KBM-7 (cell line): ENCODE results near the gene SIRT4.
A peak's percentile ranks its signal among the peaks of the same experiment; 100 is the strongest.
"Not testable (repeated sequence)": the region's sequence is repeated elsewhere in the genome, so short reads cannot be mapped to it uniquely, and the experiment has no call there.

Source experiments
- DNase-seq: peaks from one replicate; pipeline ENCODE4 v3.0.0-alpha.2; 2015
- in situ Hi-C: fragments of 300-500 bp; cut with MboI; formaldehyde crosslinking; loops from 2 replicates; pipeline ENCODE4 v1.14.3; 2020; ENCODE audit warnings: low sequenced_read_pairs, low pct_unique_long_range_greater_than_20kb, mixed read lengths

Gene SIRT4, protein sequence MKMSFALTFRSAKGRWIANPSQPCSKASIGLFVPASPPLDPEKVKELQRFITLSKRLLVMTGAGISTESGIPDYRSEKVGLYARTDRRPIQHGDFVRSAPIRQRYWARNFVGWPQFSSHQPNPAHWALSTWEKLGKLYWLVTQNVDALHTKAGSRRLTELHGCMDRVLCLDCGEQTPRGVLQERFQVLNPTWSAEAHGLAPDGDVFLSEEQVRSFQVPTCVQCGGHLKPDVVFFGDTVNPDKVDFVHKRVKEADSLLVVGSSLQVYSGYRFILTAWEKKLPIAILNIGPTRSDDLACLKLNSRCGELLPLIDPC

DNA sequence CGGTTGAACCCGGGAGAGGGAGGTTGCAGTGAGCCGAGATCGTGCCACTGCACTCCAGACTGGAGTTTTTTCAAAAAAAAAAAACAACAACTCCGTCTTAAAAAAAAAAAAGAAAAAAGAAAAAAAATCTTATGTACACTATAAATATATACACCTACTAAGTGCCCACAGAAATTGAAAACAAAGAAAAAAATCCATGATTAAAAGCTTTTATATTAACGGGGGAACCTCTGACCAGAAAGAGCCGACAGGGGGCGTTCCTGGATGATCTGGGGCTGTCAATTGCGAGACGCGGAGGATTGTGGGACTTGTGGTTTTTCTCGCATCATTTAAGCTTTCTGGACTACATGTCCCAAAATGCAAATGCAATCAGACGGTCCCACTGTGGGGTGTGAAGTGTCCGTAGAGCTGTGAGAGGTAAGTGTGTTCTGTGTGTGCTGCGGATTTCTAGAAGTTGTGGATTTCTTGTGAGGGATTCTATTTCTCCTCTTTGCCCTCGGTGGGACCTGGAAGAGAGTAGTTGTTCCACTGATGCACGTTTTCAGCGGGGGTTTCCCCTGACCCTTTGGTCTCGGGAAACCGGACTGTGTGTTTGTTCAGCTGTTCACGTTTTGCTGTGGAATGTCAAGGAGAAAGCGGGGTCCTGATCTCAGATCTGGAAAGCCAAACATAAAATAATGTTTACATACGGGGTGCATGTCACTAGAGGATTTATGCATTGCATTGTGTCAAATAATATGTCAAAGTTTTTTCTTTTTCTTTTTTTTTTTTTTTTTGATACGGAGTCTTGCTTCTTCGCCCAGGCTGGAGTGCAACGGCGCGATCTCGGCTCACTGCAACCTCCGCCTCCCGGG, at the start of gene SIRT4:
TSS of gene SIRT4 (plus strand) at position 360 of the 854 bp plus-strand sequence. CDS start 1,241 bp downstream, outside the sequence.
- in situ Hi-C loops, result no loop called here
- peak; percentile 97 for DNase-seq

- not testable (repeated sequence) for DNase-seq
Observed at GRCh38 chr12:120253313-120253712, 48.8 kb upstream of the SIRT4 start.

GRCh38 chr12:120254809-120255208, 47.3 kb upstream of the SIRT4 start:
- no peak for DNase-seq
- in situ Hi-C loops, result no loop called here

More at GRCh38 chr12:120253313-120253712, 48.8 kb upstream of the SIRT4 start:
- in situ Hi-C loops, result not testable (repeated sequence)

- in situ Hi-C loops, result no loop called here
Observed at GRCh38 chr12:120257041-120257821, 44.9 kb upstream of the SIRT4 start.

GRCh38 chr12:120258323-120258896, 43.7 kb upstream of the SIRT4 start:
- no peak for DNase-seq
- in situ Hi-C loops, result no loop called here

More at GRCh38 chr12:120257041-120257821, 44.9 kb upstream of the SIRT4 start:
- DNase-seq, result no peak

GRCh38 chr12:120259418-120260202, 42.5 kb upstream of the SIRT4 start:
- DNase-seq, result no peak
- in situ Hi-C loops, result no loop called here

DNA sequence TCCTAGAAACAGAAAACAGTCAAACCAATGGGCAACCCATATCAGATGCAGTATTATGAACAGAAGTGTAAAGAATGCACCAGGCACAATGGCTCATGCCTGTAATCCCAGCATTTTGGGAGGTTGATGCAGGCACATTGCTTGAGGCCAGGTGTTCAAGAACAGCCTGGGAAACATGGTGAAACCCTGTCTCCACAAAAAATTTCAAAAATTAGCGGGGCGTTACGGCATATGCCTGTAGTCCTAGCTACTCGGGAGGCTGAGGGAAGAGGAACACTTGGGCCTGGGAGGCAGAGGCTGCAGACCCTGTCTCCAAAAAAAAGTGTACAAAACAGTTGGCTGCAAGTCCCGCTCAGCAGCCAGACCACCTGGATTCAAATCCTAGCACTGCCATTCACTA, 41.5 kb upstream of the SIRT4 start:
- DNase-seq, result no peak
- in situ Hi-C loops, result no loop called here

DNA sequence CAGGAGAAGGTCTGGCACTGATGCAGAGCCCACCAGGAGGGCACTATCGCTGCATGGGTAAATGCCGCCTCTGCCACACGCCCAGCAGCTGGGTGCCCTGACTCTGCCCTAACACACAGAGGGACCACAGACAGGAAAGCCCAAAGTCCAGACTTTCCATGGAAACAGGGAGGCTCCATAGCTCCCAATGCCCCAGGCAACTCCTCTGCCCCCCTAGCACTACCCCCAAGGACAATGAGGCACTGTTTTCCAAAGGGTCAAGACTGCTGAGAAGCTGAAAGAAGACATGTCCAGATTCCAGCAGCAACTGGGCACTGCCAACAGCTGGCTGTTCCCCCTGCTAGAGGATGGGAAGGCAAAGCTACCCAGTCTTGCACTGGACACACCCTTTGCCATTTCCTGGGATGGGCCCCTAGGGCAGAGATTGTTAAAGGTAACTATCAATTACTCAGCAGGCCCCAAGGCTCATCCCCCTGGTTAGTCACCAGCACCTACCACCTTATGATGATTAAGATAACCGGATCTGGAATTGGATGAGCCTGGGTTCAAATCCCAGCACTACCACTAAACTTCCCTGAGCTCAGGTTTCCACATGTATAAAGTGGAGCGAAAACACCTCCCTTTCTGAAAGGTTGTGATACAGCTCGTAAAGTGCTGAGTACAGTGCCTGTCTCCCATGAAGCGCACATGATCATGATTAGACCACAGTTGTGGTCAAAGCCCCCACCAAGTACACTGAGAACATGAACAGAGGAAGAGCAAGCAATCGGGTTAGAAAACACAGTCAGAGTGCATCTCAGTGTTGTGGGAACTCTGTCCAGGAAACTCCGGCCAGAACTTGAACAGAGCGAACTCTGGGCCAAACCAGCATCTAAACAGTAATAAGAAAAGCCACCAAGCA, 39.9 kb upstream of the SIRT4 start:
- DNase-seq, result peak; percentile 39
- in situ Hi-C loops, result no loop called here

DNA sequence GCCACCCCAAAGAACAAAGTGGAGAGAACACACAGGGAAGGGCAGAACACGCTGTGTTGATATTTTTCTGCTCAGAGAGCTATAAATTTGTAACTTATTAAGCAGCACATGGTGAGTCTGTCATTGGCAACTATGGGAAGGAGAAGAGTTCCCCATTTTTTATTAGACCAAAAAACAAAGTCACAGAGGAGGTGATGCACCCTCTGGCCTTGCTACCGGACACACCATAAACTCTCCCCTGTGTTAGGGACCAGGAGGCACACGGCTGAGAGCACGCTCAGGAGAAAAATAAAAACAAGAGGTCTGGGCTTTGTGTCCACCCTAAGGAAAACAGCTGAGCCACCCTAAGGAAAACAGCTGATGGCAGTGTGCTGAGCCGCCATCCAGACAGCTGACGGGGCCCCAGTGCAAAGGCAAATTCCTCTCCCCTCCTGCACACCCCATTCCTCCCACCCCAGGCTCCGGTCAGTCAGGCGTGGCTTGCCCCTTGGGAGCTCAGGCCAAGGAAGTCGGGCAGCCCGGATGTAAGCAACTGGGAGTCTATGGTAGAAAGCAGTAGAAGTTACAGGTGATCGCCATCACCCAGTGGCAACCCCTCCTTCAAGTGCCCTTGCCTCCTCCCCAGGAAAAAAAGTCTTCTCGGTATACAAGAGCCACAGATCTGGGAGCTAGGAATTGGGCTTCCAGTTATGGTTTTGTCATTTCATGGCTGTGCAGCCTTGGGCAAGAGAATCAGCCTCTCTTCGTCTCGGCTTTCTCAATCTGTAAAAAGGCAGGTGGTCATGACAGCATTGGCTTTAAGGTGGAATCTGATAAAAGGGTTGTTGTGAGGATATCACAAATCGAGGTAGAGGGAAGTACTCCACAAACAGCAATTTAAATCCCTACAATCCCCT, 39.0 kb upstream of the SIRT4 start:
- no peak for DNase-seq

DNA sequence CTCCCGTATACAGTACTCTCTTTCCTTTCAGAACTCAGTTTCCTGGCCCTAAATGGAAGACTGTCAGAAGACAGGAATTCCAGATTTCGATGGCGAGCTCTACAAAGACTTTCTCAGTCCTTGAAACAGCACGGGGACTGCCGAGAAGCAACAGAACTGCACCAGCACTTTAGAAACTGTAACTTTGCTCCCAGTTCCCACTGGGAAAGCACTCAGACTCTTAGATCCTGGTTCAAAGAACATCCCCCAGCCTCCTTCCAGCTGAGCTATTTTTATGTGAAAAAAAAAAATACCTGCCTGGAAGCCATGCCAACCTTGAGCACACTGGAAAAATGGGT, 38.4 kb upstream of the SIRT4 start:
- in situ Hi-C loops, result no loop called here
- no peak for DNase-seq

More for the DNA sequence above, 39.0 kb upstream of the SIRT4 start:
- in situ Hi-C loops, result no loop called here

DNA sequence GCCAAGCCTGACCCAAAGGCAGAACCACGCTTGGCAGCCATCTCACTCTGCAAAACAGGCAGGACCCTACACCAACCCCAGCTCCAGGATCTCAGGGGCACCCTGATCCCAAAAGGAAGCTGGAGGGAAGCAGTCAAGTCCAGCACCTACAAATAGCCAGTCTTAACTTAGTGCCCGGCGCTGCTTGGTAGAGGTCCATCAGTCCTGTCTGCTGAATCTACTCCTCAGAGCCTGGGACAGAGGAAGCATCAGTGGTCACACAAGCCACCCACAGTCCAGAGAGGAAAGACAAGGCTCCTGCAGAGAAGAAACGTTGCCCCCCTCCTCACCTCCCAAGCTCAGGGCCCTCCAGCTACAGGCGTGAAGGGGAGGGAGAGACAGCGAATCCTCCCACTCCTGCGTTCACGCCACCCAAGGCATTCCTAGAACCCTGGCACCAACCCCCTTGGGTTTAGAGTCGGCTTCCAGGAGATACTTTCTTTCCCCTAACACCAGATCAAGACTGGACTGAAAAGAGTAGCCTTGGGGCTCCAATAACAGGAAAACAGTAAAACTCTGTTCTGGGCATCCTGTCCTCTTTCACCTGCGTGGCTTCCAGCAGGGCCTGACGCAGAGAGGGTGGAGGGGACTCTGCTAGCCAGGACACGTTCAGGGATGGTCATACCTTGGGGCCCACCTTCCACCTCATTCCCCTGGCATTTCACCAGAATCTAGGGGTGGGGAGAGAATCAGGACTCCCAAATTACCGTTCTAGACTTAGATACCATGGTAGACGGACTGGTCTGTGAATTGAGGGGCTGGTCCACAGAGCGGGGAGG, 37.8 kb upstream of the SIRT4 start:
- in situ Hi-C loops, result no loop called here
- no peak for DNase-seq

- in situ Hi-C loops, result no loop called here
- DNase-seq, result no peak
Observed at GRCh38 chr12:120264904-120265472, 37.1 kb upstream of the SIRT4 start.

GRCh38 chr12:120265473-120266179, 36.5 kb upstream of the SIRT4 start, which contains the start of gene PXN:
Gene PXN (minus strand): TSS chr12:120265730. CDS start chr12:120265629, 101 bp downstream.
- in situ Hi-C loops, result no loop called here
- DNase-seq, result peak; percentile 84

GRCh38 chr12:120266180-120266870, 35.8 kb upstream of the SIRT4 start:
- in situ Hi-C loops, result no loop called here

More at GRCh38 chr12:120266180-120266870, 35.8 kb upstream of the SIRT4 start:
- DNase-seq, result no peak
